Spleen (tissue), 7 donors: ENCODE measurements around the gene TAOK1.

Source experiments
- CTCF ChIP-seq, 11 experiments: fragments of 200-600 bp in 7 of 11; fragments of 450-650 bp in 4 of 11; sonication (generic) in 4 of 11; IDR thresholded peaks in 8 of 11; conservative IDR thresholded peaks in 3 of 11; 1 replicate in 7 of 11; 2 replicates in 4 of 11; pipeline versions ENCODE4 v1.4.0 to v1.8.0; 2016 to 2021; ENCODE audit warnings: antibody characterized with exemption in 11 of 11, inconsistent platforms in 4 of 11, mild to moderate bottlenecking in 1 of 11
- POLR2A ChIP-seq, 3 donors: fragments of 450-650 bp; IDR thresholded peaks; one replicate each; pipeline ENCODE4 v1.5.1; 2017; ENCODE audit warnings: antibody characterized with exemption in 3 of 3, mild to moderate bottlenecking in 1 of 3
- POLR2AphosphoS5 ChIP-seq, 3 donors: sonication (generic); formaldehyde crosslinking; IDR thresholded peaks; one replicate each; pipeline ENCODE4 v1.5.1; 2017; ENCODE audit warnings: antibody characterized with exemption in 3 of 3
- donor health status: DM: no; HTN: no; CAD: no; lungs with moderate emphysema.
- donor health status: DM: no; HTN: no; CAD: no.
- donor health status: DM: no; HTN: no; CAD: no.

- TF ChIP-seq CTCF (IDR thresholded peaks at IDR 0.05 in 8 of 11, conservative IDR thresholded peaks at IDR 0.05 in 3 of 11) = no peak
- TF ChIP-seq POLR2A (IDR thresholded peaks at IDR 0.05) = no peak
- no peak for TF ChIP-seq POLR2AphosphoS5 (IDR thresholded peaks at IDR 0.05)
These were observed 42.1 kb upstream of the TAOK1 start for GRCh38 chr17:29347831-29348629.
